HG02870 (cell line): Measurements from ENCODE around the gene GUCA1A.
"Not testable (repeated sequence)": the region's sequence is repeated elsewhere in the genome, so short reads cannot be mapped to it uniquely, and the experiment has no call there.

Source experiments
- ATAC-seq: cut with Tn5 transposase; IDR thresholded peaks from one replicate; pipeline ENCODE4 v1.9.1; 2021; ENCODE audit warnings: mild to moderate bottlenecking, moderate library complexity; ENCODE audit not compliant: unreplicated experiment

GUCA1A gene

DNA sequence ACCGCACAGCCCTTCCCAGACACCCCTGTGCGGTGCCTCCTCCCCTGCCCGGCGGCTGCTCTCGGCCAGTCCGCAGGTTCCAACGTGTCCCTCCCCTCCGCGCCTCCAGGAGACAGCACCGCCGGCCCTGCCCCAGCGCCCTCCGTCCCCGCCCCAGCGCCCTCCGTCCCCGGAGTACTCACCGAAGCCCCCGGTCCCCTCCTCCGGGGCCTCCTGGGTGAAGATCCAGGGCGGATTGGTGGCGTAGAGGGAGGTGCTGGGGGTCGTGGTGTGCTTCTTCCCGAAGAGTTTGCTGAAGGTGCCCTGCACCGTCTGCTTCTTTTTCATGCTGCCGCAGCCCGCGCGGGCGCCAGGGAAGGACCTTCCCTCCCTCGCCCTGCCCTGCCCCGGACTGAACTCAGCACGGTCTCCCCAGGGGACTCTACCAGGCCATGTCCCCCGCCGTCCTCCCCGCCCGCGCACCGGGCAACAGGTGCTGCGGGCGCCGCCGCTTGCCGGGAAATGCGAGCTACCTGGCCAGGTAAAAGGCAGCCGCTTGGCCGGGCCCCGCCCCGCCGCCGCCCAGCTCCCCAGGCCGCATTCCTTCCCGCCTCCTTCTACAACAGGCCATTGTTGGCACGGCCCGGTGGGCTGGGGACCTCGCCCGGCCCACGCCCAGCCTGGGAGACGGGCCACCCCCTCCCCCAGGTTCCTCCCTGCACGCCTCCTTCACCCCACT lies 30.9 kb upstream of the GUCA1A start, which contains the start of gene C6orf132:
Gene C6orf132, minus strand, starts transcription at position 503 of the 718 bp plus-strand sequence. Its CDS starts 176 bp downstream, at position 327.
- no peak for ATAC-seq

DNA sequence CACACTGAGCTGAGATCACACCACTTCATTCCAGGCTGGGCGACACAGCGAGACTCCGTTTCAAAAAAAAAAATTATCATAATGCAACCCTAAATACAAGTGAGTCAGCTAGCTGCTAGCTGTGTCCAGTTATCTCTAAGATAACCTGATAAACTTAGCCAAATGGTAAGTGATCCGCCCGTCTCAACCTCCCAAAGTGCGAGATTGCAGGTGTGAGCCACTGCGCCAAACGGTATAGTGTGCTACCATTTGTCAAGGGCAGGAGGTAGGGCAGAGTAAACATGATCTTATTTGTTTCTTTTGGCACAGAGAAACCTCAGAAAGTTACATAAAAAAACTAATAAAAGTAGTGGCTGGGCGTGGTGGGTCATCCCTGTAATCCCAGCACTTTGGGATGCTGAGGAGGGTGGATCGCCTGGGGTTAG lies 26.0 kb upstream of the GUCA1A start:
- no peak for ATAC-seq

- ATAC-seq: no peak
Observed at GRCh38 chr6:42148058-42148457, 25.1 kb upstream of the GUCA1A start.

GRCh38 chr6:42150254-42150653 lies 22.9 kb upstream of the GUCA1A start:
- no peak for ATAC-seq

GRCh38 chr6:42152024-42152423 lies 21.1 kb upstream of the GUCA1A start:
- no peak for ATAC-seq

GRCh38 chr6:42152528-42153213 lies 20.5 kb upstream of the GUCA1A start:
- not testable (repeated sequence) for ATAC-seq

DNA sequence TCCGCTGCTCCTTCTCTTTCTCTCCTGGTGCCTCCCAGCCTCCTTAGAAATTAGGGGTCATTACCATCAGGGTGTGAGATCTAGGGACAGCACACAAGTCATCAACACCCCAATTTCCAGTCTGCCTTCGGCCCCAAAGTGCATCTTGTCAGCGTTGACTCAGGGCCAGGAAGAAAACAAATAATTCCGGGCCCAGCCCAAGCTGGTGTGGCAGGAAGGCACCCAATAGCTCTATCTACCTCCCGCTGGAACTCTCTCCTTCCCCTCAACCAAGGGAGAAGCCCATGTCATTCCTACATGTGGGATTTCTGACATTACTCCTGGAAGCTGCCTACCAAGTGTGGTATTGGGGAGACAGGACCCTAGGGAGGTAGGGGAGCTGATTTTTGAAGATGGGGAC lies 19.2 kb upstream of the GUCA1A start:
- ATAC-seq: no peak

- no peak for ATAC-seq
Observed at GRCh38 chr6:42154461-42155209, 18.5 kb upstream of the GUCA1A start.

GRCh38 chr6:42155293-42155692 lies 17.9 kb upstream of the GUCA1A start:
- no peak for ATAC-seq

DNA sequence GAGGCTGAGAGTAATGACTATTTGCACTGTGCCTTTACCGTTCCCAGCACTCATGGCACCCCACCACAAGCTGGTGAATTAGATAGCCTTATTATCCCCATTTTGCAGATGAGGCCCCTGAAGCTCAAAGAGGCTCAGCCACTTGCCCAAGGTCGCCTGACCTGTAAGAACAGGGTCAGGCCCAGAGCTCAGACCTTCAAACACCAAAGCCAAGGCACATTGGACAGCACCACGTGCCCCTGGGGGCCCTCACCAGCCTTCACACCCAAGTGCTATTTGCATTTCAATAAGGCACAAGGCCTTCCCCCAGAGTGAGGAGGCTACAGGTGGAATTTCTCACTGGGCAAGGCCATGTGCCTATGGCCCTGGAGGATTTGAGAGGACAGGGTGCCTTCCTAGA lies 16.5 kb upstream of the GUCA1A start:
- no peak for ATAC-seq

DNA sequence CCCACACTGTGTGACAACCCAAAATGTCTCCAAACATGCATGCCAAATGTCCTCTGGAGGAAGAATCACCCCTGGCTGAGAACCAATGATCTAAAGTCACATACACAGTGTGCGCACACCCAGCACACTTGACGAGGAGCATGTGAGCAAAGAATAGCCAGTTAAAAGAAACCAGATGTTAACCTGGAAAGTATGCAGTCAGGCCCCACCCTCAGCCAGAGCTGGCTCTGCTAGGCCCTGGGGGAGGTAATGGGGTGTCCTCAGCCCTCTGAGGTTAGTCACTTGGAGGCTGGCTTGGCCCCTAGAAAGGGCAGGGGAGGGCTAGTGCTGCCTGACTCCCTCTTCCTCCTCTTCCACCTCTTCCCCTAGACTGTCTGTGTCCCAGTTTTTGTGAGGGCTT lies 15.2 kb upstream of the GUCA1A start:
- ATAC-seq: no peak

- ATAC-seq: no peak
Observed at GRCh38 chr6:42158631-42159030, 14.5 kb upstream of the GUCA1A start.

DNA sequence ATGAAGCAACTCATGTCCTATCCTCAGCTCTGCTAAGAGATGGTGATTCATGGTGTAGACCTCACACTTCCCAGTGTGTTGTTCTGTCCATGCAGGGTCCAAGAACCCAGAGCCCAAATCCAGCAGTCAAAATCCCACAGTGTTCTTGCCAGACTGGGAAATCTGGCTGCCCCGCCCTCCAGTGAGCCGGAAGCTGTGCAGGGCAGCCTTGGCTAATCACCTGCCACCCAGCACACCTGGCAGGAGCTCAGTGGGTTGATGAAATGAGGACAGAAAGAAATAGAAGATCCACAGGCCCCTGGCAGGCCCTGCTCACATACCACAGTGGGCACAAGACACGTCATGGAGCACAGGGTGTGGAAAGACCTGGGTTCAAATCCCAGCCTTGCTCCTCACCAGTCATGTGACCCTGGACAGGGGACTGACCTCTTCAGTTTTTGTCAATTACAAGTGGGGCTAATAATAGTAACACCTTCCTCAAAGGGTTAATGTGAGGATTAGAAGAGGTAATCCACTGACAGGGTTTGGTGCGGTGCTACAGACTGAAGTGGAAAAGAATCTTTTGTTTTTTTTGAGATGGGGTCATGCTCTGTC lies 13.6 kb upstream of the GUCA1A start:
- ATAC-seq: no peak

GRCh38 chr6:42162384-42162783 lies 10.8 kb upstream of the GUCA1A start:
- no peak for ATAC-seq

DNA sequence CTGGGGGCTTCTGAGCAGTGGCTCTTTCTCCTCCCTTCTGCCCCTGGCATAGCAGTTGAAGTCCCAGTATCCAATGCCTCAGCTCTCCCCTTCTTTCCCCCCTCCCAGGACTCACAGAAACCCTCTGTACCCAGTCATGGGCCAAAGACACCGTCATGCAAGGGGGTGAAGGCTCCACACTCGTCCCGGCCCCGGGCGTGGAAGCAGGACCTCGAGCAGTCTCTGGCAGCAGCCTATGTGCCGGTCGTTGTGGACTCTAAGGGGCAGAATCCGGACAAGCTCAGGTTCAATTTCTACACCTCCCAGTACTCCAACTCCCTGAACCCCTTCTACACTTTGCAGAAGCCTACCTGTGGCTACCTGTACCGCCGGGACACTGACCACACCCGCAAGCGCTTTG lies 10.4 kb upstream of the GUCA1A start:
- ATAC-seq: no peak

DNA sequence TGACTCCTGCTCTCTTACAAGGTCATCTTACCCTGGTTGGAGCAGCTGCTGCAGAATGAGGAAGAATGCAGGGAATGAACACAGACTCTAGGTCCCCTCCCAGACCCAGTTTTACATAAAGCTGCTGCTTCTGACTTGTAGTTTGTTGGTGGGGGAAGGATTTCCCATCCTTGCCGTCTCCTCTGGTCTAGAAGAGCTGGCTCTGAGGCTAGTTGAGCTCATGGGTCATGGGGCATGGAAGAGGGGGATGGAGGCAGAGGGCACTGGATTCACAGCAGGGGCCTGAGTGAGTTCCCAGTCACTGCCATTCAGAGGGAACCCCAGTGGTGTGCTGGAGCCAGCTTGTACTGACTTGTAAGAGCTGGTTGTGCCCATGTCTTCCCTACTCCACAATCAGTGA lies 9.2 kb upstream of the GUCA1A start:
- no peak for ATAC-seq

- ATAC-seq: no peak
Observed at GRCh38 chr6:42165016-42165415, 8.1 kb upstream of the GUCA1A start.

DNA sequence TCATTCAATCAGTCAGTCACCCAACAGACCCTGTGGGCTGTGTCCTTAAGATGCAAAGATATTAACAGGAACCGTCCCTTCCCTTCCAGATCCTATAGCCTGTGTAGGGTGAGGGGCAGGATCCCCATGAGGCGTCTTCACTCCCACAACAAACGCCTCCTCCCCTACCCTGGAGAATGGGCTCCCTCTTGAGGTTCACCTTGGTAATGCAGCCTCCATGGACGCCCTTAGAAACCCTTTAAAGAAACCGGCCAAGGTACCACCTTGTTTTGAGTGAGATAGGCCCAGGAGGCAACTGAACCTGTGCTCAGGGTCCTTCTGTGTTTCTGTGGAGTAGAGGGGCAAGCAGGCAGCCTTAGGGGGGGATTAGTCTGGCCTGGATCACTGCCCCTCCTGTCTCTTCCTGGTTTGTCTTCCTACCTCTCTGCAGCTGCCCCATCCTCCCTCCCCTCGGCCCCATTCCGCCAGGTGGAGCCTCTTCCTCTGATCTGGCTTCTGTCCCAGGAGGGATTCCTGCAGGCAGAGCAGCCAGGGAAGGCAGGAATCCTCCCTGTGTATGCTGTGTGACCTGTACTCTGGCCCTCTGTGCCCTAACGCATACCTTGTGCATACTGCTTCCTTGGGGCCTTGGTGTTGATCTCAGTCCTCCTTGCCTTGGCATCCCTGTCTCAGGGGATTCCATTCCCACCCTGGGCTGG lies 6.6 kb upstream of the GUCA1A start:
- no peak for ATAC-seq

GRCh38 chr6:42168650-42169049 lies 4.5 kb upstream of the GUCA1A start:
- no peak for ATAC-seq

GRCh38 chr6:42169780-42170179 lies 3.4 kb upstream of the GUCA1A start:
- ATAC-seq: not testable (repeated sequence)
